HepG2 (cell line): ENCODE results near the gene ATP13A1. TPM values are rescaled to one million over a fixed set of nuclear protein-coding genes. Genes with fewer than 3 reads are reported as not detected.

ENCODE experiments used
- EP300 ChIP-seq, 3 experiments: sonication (generic) in 1 of 3; formaldehyde crosslinking in 1 of 3; IDR thresholded peaks; 2 replicates each; pipeline versions ENCODE4 v1.5.1 to v1.6.1; 2011 to 2020; ENCODE audit warnings: low read depth in 2 of 3, low read length in 2 of 3, borderline replicate concordance in 1 of 3, improper control_type of control experiment in 1 of 3, mild to moderate bottlenecking in 1 of 3, missing genetic modification reagents in 1 of 3, moderate library complexity in 1 of 3
- KDM2A ChIP-seq: sonication (generic); formaldehyde crosslinking; IDR thresholded peaks from 2 replicates; pipeline ENCODE4 v1.4.0; 2020; ENCODE audit warnings: low read depth, missing genetic modification reagents, borderline replicate concordance
- MXD4 ChIP-seq: IDR thresholded peaks from 2 replicates; pipeline ENCODE4 v1.6.1; 2016; ENCODE audit warnings: mild to moderate bottlenecking, missing biosample characterization, missing genetic modification reagents
- ZNF550 ChIP-seq: sonication (generic); formaldehyde crosslinking; IDR thresholded peaks from 2 replicates; pipeline ENCODE4 v1.4.0; 2020; ENCODE audit warnings: mild to moderate bottlenecking, missing genetic modification reagents, borderline replicate concordance
- ZNF777 ChIP-seq: sonication (generic); formaldehyde crosslinking; IDR thresholded peaks from 2 replicates; pipeline ENCODE4 v1.4.0; 2020; ENCODE audit warnings: missing genetic modification reagents
- polyA plus RNA-seq, 8 experiments: library from polyadenylated mRNA; depleted of rRNA in 3 of 8; stranded (reverse) in 7 of 8; unstranded in 1 of 8; fragments of >200 nt; fragmentation: Illumina TruSeq in 4 of 8; extraction: Trizol in 4 of 8; gene quantifications; 2 replicates each; pipeline versions ENCODE4 v1.2.1 to v1.2.3, GENCODE V29; 2011 to 2016; ENCODE audit warnings: low read depth in 4 of 8, missing spikeins in 1 of 8, mixed read lengths in 1 of 8; ENCODE audit not compliant: insufficient read depth in 1 of 8
- total RNA-seq, 5 experiments: library from RNA; depleted of rRNA; stranded (reverse); fragments of >200 nt; fragmentation: Illumina TruSeq; extraction: Trizol; gene quantifications; 2 replicates each; pipeline ENCODE4 v1.2.3, GENCODE V29; 2016; ENCODE audit warnings: low read depth in 1 of 5
- TF ChIP-seq, protein P1 (sequence below): sonication (generic); formaldehyde crosslinking; IDR thresholded peaks from 2 replicates; pipeline ENCODE4 v1.8.0; 2022; ENCODE audit warnings: missing genetic modification reagents, mild to moderate bottlenecking, borderline replicate concordance
- TF ChIP-seq, protein P2 (sequence below): sonication (generic); formaldehyde crosslinking; IDR thresholded peaks from 2 replicates; pipeline ENCODE4 v1.4.0; 2020; ENCODE audit warnings: missing genetic modification reagents
- TF ChIP-seq, protein P3 (sequence below): sonication (generic); formaldehyde crosslinking; IDR thresholded peaks from 2 replicates; pipeline ENCODE4 v1.4.0; 2020; ENCODE audit warnings: missing genetic modification reagents
- TF ChIP-seq, protein P4 (sequence below): sonication (generic); formaldehyde crosslinking; IDR thresholded peaks from 2 replicates; pipeline ENCODE4 v1.4.0; 2020; ENCODE audit warnings: missing genetic modification reagents, borderline replicate concordance
- TF ChIP-seq, protein P5 (sequence below): sonication (generic); formaldehyde crosslinking; IDR thresholded peaks from one replicate; pipeline ENCODE4 v1.5.1; 2020; ENCODE audit warnings: mild to moderate bottlenecking, missing genetic modification reagents; ENCODE audit errors: not compliant biosample characterization

ATP13A1 gene
- total and polyA plus RNA-seq, 2 of the 13 experiments (the other 11 are each of a cell fraction or from before 2014, with no cell fraction given), result 23.2 to 41.7 TPM

DNA sequence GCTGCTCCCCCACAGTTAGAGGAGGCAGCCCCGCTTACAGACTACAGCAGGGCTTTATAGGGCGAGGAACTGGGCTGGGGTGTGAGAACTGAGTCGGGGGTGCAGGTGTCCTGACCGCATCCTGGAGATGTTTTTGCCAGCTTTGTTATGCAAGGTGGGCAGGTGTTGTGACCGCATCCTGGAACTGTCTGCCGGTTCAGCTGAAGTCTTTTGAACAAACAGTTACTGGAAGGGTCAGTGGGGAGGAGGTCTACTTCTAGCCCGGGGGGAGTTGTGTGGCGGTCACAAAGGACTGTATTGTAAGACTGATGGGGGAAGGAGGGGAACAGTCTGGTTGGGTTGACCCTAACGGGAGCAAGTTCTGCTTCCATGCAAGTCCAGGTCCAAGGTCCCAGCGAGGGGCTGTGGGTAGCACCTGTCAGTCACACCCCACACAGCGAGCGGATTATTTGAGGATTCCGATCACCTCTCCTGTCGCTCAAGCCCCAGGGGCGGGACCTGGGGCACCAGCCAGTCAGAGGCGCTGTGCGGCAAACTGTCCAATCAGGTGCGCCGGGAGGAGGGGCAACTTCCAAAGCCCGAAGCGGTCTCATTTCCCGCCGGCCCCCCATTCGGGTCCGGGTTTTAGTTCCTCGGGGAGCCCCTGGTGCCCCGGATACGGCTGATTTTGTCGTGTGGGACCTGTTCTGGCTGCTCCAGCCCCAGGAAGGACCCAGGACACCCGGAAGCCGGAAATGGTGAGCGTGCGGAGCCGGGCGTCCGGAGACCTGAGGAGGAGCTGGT lies 4.9 kb upstream of the ATP13A1 start, which contains the start of gene ZNF101 (continued):
- TF ChIP-seq EP300 (IDR thresholded peaks at IDR 0.05; ENCODE audit: low read depth in 2 of 2, low read length in 2 of 2) (peak in 1 of 2 experiments; percentile 84; a peak in 2 of 4 replicates), EP300 (CRISPR knock-in tag; IDR thresholded peaks at IDR 0.05; ENCODE audit: borderline replicate concordance) (peak; percentile 95), ZNF777 (CRISPR knock-in tag) (no peak), KDM2A (CRISPR knock-in tag) (peak; percentile 28; the same call in 1 of the 2 replicates), MXD4 (CRISPR knock-in tag) (peak; percentile 50; the same call in 1 of the 2 replicates), ZNF550 (no peak)
- TF ChIP-seq, protein P1, sequence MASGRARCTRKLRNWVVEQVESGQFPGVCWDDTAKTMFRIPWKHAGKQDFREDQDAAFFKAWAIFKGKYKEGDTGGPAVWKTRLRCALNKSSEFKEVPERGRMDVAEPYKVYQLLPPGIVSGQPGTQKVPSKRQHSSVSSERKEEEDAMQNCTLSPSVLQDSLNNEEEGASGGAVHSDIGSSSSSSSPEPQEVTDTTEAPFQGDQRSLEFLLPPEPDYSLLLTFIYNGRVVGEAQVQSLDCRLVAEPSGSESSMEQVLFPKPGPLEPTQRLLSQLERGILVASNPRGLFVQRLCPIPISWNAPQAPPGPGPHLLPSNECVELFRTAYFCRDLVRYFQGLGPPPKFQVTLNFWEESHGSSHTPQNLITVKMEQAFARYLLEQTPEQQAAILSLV (CRISPR knock-in tag), result no peak
- TF ChIP-seq, protein P2, sequence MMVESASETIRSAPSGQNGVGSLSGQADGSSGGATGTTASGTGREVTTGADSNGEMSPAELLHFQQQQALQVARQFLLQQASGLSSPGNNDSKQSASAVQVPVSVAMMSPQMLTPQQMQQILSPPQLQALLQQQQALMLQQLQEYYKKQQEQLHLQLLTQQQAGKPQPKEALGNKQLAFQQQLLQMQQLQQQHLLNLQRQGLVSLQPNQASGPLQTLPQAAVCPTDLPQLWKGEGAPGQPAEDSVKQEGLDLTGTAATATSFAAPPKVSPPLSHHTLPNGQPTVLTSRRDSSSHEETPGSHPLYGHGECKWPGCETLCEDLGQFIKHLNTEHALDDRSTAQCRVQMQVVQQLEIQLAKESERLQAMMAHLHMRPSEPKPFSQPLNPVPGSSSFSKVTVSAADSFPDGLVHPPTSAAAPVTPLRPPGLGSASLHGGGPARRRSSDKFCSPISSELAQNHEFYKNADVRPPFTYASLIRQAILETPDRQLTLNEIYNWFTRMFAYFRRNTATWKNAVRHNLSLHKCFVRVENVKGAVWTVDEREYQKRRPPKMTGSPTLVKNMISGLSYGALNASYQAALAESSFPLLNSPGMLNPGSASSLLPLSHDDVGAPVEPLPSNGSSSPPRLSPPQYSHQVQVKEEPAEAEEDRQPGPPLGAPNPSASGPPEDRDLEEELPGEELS (CRISPR knock-in tag), result no peak; the same call in none of the 2 replicates
- TF ChIP-seq, protein P3, sequence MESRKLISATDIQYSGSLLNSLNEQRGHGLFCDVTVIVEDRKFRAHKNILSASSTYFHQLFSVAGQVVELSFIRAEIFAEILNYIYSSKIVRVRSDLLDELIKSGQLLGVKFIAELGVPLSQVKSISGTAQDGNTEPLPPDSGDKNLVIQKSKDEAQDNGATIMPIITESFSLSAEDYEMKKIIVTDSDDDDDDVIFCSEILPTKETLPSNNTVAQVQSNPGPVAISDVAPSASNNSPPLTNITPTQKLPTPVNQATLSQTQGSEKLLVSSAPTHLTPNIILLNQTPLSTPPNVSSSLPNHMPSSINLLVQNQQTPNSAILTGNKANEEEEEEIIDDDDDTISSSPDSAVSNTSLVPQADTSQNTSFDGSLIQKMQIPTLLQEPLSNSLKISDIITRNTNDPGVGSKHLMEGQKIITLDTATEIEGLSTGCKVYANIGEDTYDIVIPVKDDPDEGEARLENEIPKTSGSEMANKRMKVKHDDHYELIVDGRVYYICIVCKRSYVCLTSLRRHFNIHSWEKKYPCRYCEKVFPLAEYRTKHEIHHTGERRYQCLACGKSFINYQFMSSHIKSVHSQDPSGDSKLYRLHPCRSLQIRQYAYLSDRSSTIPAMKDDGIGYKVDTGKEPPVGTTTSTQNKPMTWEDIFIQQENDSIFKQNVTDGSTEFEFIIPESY (CRISPR knock-in tag), result peak; percentile 26; the same call in 1 of the 2 replicates
- TF ChIP-seq, protein P4, sequence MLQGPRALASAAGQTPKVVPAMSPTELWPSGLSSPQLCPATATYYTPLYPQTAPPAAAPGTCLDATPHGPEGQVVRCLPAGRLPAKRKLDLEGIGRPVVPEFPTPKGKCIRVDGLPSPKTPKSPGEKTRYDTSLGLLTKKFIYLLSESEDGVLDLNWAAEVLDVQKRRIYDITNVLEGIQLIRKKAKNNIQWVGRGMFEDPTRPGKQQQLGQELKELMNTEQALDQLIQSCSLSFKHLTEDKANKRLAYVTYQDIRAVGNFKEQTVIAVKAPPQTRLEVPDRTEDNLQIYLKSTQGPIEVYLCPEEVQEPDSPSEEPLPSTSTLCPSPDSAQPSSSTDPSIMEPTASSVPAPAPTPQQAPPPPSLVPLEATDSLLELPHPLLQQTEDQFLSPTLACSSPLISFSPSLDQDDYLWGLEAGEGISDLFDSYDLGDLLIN (CRISPR knock-in tag), result no peak
- TF ChIP-seq, protein P5, sequence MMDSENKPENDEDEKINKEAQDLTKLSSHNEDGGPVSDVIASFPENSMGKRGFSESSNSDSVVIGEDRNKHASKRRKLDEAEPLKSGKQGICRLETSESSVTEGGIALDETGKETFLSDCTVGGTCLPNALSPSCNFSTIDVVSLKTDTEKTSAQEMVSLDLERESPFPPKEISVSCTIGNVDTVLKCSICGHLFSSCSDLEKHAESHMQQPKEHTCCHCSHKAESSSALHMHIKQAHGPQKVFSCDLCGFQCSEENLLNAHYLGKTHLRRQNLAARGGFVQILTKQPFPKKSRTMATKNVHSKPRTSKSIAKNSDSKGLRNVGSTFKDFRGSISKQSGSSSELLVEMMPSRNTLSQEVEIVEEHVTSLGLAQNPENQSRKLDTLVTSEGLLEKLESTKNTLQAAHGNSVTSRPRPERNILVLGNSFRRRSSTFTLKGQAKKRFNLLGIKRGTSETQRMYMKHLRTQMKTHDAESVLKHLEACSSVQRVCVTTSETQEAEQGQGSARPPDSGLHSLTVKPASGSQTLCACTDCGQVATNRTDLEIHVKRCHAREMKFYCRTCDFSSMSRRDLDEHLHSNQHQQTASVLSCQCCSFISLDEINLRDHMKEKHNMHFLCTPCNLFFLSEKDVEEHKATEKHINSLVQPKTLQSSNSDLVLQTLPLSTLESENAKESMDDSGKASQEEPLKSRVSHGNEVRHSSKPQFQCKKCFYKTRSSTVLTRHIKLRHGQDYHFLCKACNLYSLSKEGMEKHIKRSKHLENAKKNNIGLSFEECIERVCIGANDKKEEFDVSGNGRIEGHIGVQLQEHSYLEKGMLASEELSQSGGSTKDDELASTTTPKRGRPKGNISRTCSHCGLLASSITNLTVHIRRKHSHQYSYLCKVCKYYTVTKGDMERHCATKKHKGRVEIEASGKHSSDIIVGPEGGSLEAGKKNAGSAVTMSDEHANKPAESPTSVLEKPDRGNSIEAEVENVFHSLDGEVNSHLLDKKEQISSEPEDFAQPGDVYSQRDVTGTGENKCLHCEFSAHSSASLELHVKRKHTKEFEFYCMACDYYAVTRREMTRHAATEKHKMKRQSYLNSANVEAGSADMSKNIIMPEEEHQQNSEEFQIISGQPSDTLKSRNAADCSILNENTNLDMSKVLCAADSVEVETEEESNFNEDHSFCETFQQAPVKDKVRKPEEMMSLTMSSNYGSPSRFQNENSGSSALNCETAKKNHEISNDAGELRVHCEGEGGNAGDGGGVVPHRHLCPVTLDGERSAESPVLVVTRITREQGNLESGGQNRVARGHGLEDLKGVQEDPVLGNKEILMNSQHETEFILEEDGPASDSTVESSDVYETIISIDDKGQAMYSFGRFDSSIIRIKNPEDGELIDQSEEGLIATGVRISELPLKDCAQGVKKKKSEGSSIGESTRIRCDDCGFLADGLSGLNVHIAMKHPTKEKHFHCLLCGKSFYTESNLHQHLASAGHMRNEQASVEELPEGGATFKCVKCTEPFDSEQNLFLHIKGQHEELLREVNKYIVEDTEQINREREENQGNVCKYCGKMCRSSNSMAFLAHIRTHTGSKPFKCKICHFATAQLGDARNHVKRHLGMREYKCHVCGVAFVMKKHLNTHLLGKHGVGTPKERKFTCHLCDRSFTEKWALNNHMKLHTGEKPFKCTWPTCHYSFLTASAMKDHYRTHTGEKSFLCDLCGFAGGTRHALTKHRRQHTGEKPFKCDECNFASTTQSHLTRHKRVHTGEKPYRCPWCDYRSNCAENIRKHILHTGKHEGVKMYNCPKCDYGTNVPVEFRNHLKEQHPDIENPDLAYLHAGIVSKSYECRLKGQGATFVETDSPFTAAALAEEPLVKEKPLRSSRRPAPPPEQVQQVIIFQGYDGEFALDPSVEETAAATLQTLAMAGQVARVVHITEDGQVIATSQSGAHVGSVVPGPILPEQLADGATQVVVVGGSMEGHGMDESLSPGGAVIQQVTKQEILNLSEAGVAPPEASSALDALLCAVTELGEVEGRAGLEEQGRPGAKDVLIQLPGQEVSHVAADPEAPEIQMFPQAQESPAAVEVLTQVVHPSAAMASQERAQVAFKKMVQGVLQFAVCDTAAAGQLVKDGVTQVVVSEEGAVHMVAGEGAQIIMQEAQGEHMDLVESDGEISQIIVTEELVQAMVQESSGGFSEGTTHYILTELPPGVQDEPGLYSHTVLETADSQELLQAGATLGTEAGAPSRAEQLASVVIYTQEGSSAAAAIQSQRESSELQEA (CRISPR knock-in tag), result peak; percentile 0
